Activated CD4-positive, alpha-beta T cell treated with anti-CD3 and anti-CD28 coated beads, Interleukin-10, Interleukin-2, amounts not matched to agents 100 ng/mL and 50 ng/mL, durations not matched to agents 16 hours and 8 hours (primary cell): ENCODE measurements around the gene SHROOM3.
"Not testable (repeated sequence)": the region's sequence is repeated elsewhere in the genome, so short reads cannot be mapped to it uniquely, and the experiment has no call there.

ENCODE experiments used
- DNase-seq: peaks from one replicate; pipeline ENCODE4 v3.0.0-alpha.2; 2020

The SHROOM3 gene

DNA sequence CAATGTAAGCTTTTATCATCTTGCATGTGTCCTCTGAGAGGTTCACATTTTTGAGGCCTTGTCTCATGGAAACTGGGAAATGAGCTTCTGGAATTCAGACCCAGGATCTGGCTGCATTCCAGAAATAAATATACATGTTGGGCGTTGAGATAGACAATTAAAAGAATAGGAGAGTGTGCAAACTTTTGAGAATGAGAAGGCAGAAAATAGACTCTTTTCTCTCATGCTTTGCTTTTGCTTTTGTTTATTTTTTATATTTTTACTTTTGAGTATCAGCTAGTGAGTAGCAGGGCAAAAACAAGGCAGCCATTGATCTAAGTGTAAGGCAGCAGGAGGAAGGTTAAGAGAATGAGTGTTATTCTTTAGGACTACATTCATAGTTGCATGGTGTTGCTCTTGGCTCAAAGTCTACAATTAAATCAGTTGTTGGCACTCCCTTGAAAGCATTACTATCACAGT is 12.4 kb downstream of the SHROOM3 start:
- DNase-seq: no peak

- DNase-seq: no peak
These were observed 13.2 kb downstream of the SHROOM3 start for GRCh38 chr4:76448211-76448610.

DNA sequence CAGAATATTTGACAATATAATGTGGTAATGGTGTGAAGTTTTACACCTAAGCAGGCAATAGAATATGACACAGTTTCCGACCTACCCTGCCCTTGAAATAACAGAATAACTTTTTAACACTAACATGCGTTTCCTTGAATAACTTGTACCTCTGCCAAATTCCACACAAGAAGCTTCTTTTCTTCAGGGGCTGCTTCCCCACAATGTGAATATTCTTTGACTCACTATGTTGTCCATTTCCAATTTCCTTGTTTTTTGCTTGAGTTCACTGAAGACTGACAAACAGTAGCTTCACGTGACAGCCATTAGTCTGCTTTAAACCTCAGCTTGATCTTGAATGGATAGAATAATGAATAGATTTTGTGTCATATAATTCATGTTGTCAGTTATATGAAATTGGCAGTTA is 14.3 kb downstream of the SHROOM3 start:
- no peak for DNase-seq

DNA sequence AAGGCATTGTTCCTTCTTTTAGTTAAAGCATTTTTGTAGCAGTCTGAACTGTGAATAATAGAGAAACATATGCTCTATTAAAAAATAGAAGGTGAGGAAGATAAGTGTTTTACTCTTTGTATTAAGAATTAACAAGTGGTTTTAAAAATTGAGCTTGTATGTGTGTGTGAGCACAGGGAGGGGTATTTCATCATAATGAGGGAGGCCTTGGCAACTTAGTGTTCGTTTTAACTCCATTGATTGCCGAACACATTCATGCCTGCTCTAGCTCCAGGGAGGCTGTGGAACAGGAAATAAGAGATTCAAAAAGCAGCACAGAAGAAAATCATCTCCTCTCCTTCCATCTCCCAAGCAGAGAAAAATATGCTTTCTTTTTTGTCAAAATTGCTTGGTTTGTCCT is 14.8 kb downstream of the SHROOM3 start:
- DNase-seq: no peak

DNA sequence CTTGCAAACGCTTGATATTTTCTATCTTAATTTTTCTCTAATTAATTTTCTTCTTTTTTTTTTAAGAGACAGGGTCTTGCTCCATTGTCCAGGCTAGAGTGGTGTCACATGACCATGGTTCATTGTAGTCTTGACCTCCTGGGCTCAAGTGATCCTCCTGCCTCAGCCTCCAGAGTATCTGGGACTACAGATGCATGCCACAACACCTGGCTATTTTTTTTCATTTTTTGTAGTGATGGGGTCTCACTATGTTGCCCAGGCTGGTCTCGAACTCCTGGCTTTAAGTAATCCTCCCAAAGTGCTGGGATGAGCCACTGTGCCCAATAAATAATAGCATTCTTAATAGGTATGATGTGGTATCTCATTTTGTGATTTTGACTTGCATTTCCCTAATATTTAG is 18.2 kb downstream of the SHROOM3 start:
- DNase-seq: no peak

GRCh38 chr4:76454073-76454472 is 19.0 kb downstream of the SHROOM3 start:
- not testable (repeated sequence) for DNase-seq

DNA sequence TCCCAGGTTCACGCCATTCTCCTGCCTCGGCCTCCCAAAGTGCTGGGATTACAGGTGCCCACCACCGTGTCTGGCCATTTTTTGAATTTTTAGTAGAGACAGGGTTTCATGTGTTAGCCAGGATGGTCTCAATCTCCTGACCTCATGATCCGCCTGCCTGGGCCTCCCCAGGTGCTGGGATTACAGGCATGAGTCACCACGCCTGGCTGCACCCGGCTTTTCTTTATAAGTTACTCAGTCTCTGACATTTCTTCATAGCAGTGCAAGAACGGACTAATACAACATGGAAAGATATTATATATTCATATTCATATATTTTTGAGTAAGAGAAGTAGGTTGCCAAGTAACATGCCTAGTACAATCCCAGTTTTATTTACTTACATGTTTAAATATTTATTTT is 22.9 kb downstream of the SHROOM3 start:
- DNase-seq: no peak

GRCh38 chr4:76458297-76458696 is 23.3 kb downstream of the SHROOM3 start:
- no peak for DNase-seq

DNA sequence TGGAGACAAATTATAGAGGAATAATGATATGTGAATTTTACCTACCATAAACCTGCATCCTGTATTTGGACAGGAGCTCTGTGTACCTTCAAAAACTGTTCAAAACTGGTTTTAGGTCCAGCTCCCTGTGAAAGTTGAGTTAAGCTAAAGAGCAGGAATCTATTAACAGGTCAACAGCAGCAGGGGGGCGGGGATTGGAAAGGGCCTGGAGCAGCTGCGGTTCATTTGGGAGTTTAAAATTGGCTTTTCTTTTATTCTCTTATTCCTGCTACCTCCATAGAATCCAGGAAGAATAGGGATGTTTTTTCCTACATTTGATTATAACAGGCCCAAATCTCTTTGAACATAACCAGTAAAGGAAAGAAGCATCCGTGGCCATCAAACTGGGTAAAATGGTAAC is 23.8 kb downstream of the SHROOM3 start:
- DNase-seq: no peak

DNA sequence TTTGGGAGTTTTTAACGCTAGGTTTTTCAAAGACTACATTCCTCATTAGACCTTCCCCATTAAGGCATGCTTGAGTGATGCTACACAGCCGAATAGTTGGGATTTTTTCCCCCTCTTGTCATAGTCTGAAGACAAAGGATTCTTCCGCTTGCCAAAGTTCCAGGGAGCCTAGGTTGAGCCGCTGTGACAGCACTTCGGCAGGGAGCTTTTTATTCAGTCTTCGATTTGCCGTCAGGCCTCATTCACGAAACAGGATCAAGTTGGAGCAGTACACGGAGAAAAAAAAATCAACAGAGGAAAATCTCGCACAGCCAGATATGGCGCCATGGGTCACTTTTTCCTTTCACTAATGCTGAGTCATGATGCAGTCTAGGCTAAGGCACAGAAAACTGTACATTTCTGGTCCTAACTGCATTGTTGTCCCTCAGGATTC is 24.3 kb downstream of the SHROOM3 start:
- DNase-seq: no peak

DNA sequence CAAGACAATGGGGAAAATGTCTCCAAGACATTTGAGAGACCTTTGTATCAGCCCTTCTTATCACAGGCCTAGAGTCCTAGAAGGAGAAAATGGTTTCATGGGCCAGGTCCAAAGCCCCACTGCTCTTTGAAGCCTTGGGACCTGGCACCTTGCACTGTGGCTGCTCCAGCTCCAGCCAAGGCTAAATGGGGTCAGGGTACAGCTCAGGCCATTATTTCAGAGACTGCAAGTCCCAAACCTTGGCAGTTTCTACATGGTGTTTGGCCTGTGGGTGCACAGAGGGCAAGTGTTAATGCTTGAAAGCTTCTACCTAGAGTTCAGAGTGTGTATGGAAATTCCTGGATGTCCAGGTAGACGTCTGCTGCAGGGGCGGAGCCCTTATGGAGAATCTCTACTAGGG is 28.5 kb downstream of the SHROOM3 start:
- no peak for DNase-seq

GRCh38 chr4:76470064-76470463 is 35.0 kb downstream of the SHROOM3 start:
- DNase-seq: no peak

- DNase-seq: no peak
These were observed 35.5 kb downstream of the SHROOM3 start for GRCh38 chr4:76470532-76470931.

DNA sequence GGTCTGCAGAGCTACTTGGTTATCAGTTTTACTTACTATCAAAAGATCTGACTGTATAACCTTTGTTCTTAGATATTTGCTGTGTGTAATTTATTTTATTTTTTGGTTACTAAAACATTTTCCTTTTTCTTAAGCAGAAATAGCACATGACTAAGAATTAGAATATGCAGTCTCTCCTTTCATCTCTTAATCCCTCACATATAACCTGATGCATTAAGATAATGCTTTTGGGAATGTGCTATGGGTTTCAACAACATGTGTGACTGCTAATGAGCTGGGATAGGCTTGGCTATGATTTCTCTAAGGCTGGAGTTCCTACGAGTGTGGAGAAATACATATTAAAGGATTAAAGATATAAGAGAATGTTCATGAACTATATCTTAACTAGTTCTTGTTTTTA is 41.5 kb downstream of the SHROOM3 start:
- DNase-seq: no peak

GRCh38 chr4:76484654-76485053 is 49.6 kb downstream of the SHROOM3 start:
- no peak for DNase-seq

DNA sequence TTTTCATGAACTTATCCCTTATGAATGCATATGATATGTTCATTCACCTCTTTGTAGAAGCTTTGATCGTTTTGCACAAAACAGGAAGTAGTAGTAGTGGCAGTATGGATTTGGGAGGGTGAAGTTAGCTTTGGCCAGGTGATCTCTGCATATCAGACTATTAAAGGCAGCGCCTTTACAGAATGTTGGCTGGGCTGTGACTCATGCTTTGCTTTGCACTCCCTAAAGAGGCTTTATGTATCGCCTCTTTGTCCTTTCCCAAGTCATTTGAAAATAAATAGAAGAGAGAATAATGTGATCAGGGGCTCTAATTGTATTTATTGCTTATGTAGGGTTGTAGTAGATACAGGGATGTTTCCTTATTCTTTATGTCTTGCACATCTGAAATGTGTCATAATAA is 50.4 kb downstream of the SHROOM3 start:
- DNase-seq: no peak

- no peak for DNase-seq
These were observed 51.7 kb downstream of the SHROOM3 start for GRCh38 chr4:76486588-76487276.

DNA sequence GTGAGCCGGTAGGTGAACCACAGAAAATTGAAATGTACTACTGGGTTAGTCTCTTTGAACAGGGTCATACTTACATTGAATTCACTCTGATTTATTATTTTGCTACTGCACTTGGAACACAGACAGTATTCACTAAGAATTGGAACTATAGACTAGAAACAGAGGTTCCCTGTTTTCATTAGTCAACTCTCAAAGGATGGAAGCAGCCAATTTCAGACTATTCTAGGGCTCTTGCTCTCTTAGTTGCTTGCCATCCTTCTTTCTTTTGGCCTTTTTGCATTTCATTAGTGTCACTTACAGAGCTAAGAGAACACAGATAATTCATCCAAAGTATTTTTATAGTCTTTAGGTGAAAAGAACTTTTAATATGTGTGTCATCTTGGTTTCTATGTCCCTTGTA is 52.6 kb downstream of the SHROOM3 start:
- DNase-seq: no peak

DNA sequence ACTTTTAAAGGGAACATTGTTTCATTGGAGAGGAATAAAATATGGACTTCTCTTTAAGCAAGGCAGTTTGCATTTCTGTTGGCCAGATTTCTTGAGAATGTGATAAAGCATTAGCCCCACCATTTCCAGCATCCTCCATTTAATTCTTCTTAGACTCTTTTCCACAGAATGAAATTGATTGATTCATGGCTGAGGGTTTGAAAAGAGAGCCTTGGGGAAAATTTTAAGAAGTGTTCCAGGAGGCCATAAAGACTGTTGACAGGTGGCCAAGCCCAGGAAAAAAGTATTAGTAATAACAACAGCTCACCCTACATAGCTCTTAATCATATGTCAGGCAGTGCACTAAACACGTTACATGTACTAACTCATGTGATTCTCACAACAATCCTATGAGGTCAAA is 53.4 kb downstream of the SHROOM3 start:
- DNase-seq: no peak

DNA sequence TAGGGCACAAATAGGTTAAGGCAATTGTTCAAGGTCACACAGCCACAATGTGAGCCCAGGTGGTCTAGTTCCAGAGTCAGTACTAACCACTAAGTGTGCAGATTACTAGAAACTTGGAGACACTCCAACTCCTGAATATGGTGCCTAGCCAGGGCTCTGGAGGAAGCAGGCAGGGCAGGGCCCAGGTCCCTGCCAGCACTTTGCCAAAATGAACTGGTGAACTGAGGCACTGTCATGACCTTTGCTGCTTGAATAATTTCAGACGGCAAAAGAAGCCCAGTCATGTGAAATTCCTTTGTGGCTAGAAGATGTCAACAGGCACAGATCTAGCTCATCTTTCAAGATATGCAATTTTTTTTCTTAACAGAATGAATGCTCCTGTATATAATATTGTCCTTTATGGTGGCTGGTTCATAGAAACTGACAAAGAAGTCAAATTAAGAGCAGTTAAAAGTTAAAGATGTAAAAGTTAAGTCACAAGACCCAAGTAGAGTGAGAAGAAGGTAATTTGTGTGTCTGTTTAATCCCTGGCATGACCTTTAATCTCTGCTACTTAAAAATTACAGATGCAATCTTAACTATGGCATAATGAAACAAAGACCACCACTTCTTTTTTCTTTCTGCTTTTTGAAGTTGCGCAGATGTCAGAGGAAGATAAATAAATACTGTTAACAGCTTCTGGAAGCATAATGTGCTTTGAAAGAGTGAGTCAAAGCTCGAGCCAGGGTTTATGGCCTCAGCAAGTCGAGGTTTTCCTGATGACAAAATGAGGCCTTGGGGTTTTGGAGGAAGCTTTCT is 54.1 kb downstream of the SHROOM3 start:
- no peak for DNase-seq

DNA sequence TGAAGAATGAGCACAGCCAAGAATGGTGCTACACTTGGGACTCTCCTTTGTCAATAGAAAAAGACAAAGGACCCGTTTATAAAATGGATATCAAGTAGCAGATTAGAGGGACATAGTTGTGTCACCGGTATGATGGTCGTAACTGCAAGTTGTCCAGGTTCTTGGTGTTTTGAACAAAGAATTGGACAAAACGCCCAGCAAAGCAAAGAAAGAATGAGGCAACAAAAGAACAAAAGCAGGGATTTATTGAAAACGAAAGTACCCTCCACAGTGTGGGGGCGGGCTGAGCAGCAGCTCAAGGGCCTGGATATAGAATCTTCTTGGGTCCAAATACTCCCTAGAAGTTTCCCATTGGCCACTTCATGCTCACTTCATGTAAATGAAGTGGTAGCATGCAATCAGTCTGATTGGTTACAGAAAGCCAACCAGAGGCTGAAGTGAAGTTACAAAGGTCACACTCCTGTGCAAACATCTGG is 54.7 kb downstream of the SHROOM3 start:
- no peak for DNase-seq

GRCh38 chr4:76492055-76492454 is 57.0 kb downstream of the SHROOM3 start:
- DNase-seq: no peak

GRCh38 chr4:76494243-76494642 is 59.2 kb downstream of the SHROOM3 start:
- DNase-seq: no peak

- no peak for DNase-seq
These were observed 60.0 kb downstream of the SHROOM3 start for GRCh38 chr4:76494871-76495590.
